Loucy (cell line): ENCODE results near the gene LY6G6F.

Experiments
- H2AFZ ChIP-seq: fragments of 200-600 bp; sonication (generic); 2 replicates; pipeline ENCODE4 v1.6.0; 2016; ENCODE audit warnings: antibody characterized with exemption, mild to moderate bottlenecking, low read length, moderate library complexity
- H3F3A ChIP-seq: fragments of 200-600 bp; 2 replicates; pipeline ENCODE4 v1.6.0; 2016; ENCODE audit warnings: antibody characterized with exemption, low read depth, mild to moderate bottlenecking
- H3K27me3 ChIP-seq: fragments of 200-600 bp; sonication (generic); 2 replicates; pipeline ENCODE4 v1.6.1; 2014; ENCODE audit warnings: low read length, mild to moderate bottlenecking; ENCODE audit not compliant: insufficient read depth, poor library complexity, severe bottlenecking
- H3K36me3 ChIP-seq: fragments of 200-600 bp; sonication (generic); 2 replicates; pipeline ENCODE4 v1.6.1; 2016; ENCODE audit warnings: low read length; ENCODE audit not compliant: insufficient read depth
- H3K4me1 ChIP-seq: fragments of 200-600 bp; sonication (generic); 2 replicates; pipeline ENCODE4 v1.5.1; 2014; ENCODE audit warnings: low read length, mild to moderate bottlenecking; ENCODE audit not compliant: insufficient read depth, poor library complexity, severe bottlenecking
- H3K4me2 ChIP-seq: fragments of 200-600 bp; sonication (generic); 2 replicates; pipeline ENCODE4 v1.6.0; 2014; ENCODE audit warnings: antibody characterized with exemption, low read length, low read depth, mild to moderate bottlenecking; ENCODE audit not compliant: poor library complexity, severe bottlenecking
- H3K4me3 ChIP-seq: fragments of 200-600 bp; sonication (generic); 2 replicates; pipeline ENCODE4 v1.5.1; 2014; ENCODE audit warnings: low read length, mild to moderate bottlenecking, mixed read lengths; ENCODE audit not compliant: poor library complexity, severe bottlenecking
- H3K79me2 ChIP-seq: fragments of 200-600 bp; sonication (generic); 2 replicates; pipeline ENCODE4 v1.6.1; 2014; ENCODE audit warnings: low read length; ENCODE audit not compliant: insufficient read depth
- H3K9ac ChIP-seq: fragments of 200-600 bp; sonication (generic); 2 replicates; pipeline ENCODE4 v1.6.0; 2014; ENCODE audit warnings: mild to moderate bottlenecking, low read depth, low read length, moderate library complexity; ENCODE audit not compliant: poor library complexity, severe bottlenecking
- H3K9me2 ChIP-seq: fragments of 200-600 bp; sonication (generic); replicated peaks from 2 replicates; pipeline ENCODE4 v1.6.1; 2016; ENCODE audit warnings: low read depth, low read length, mixed read lengths
- H3K9me3 ChIP-seq: fragments of 200-600 bp; sonication (generic); 2 replicates; pipeline ENCODE4 v1.6.1; 2014; ENCODE audit warnings: mild to moderate bottlenecking, antibody characterized with exemption, low read length, low read depth; ENCODE audit not compliant: insufficient read depth
- H4K20me1 ChIP-seq: fragments of 200-600 bp; sonication (generic); 2 replicates; pipeline ENCODE4 v1.6.0; 2014; ENCODE audit warnings: antibody characterized with exemption, low read length, mild to moderate bottlenecking; ENCODE audit not compliant: insufficient read depth, poor library complexity, severe bottlenecking
- EZH2phosphoT487 ChIP-seq: fragments of 200-600 bp; IDR thresholded peaks from 2 replicates; pipeline ENCODE4 v1.6.1; 2018; ENCODE audit warnings: antibody characterized with exemption, mild to moderate bottlenecking, moderate library complexity, borderline replicate concordance
- TF ChIP-seq, protein P1 (sequence below): fragments of 200-600 bp; sonication (generic); conservative IDR thresholded peaks from 2 replicates; pipeline ENCODE4 v1.5.1; 2014; ENCODE audit warnings: mild to moderate bottlenecking, antibody characterized with exemption, low read length

LY6G6F gene

GRCh38 chr6:31663961-31664789, 42.5 kb upstream of the LY6G6F start:
- TF ChIP-seq, protein P1, sequence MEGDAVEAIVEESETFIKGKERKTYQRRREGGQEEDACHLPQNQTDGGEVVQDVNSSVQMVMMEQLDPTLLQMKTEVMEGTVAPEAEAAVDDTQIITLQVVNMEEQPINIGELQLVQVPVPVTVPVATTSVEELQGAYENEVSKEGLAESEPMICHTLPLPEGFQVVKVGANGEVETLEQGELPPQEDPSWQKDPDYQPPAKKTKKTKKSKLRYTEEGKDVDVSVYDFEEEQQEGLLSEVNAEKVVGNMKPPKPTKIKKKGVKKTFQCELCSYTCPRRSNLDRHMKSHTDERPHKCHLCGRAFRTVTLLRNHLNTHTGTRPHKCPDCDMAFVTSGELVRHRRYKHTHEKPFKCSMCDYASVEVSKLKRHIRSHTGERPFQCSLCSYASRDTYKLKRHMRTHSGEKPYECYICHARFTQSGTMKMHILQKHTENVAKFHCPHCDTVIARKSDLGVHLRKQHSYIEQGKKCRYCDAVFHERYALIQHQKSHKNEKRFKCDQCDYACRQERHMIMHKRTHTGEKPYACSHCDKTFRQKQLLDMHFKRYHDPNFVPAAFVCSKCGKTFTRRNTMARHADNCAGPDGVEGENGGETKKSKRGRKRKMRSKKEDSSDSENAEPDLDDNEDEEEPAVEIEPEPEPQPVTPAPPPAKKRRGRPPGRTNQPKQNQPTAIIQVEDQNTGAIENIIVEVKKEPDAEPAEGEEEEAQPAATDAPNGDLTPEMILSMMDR, result no peak; the same call in 1 of the 2 replicates
- TF ChIP-seq EZH2phosphoT487, result no peak
- peak overlapping the region; percentile 88 for H3K4me3 ChIP-seq
- H3K4me2 ChIP-seq, result peak overlapping the region; percentile 95
- peak overlapping the region; percentile 98 for H3K9ac ChIP-seq
- no peaks in the 10 kb centered on the region for H3K27me3 ChIP-seq
- no peaks in the 10 kb centered on the region for H3F3A ChIP-seq
- peaks cover 23% of the 10 kb centered on the region for H4K20me1 ChIP-seq
- peak overlapping the region; percentile 68; the same call in 1 of the 2 replicates for H2AFZ ChIP-seq
- peaks cover 20% of the 10 kb centered on the region; the same call in 1 of the 2 replicates for H3K36me3 ChIP-seq
- H3K4me1 ChIP-seq, result peaks cover 56% of the 10 kb centered on the region
- no peaks in the 10 kb centered on the region for H3K9me3 ChIP-seq
- H3K79me2 ChIP-seq, result peaks cover 74% of the 10 kb centered on the region
- H3K9me2 ChIP-seq, result no peaks in the 10 kb centered on the region

GRCh38 chr6:31664790-31665500, 41.7 kb upstream of the LY6G6F start, which contains the start of gene GPANK1:
Gene GPANK1, minus strand, starts transcription at chr6:31664997. Its CDS starts 519 bp downstream, at chr6:31664478.
- H3K9me2 ChIP-seq, result no peaks in the 10 kb centered on the region
- H3K79me2 ChIP-seq, result peaks cover 74% of the 10 kb centered on the region
- H4K20me1 ChIP-seq, result peaks cover 19% of the 10 kb centered on the region
- H3K4me3 ChIP-seq, result peak within 1 kb of the TSS; percentile 88
- H3F3A ChIP-seq, result no peaks in the 10 kb centered on the region
- H3K9ac ChIP-seq, result peak within 1 kb of the TSS; percentile 98
- peaks cover 28% of the 10 kb centered on the region; the same call in 1 of the 2 replicates for H3K36me3 ChIP-seq
- TF ChIP-seq EZH2phosphoT487, result no peak
- TF ChIP-seq, protein P1, result no peak
- H3K4me2 ChIP-seq, result peak within 1 kb of the TSS; percentile 95
- H3K9me3 ChIP-seq, result no peaks in the 10 kb centered on the region
- H3K4me1 ChIP-seq, result peaks cover 49% of the 10 kb centered on the region
- peak within 1 kb of the TSS; percentile 68 for H2AFZ ChIP-seq
- no peaks in the 10 kb centered on the region for H3K27me3 ChIP-seq

DNA sequence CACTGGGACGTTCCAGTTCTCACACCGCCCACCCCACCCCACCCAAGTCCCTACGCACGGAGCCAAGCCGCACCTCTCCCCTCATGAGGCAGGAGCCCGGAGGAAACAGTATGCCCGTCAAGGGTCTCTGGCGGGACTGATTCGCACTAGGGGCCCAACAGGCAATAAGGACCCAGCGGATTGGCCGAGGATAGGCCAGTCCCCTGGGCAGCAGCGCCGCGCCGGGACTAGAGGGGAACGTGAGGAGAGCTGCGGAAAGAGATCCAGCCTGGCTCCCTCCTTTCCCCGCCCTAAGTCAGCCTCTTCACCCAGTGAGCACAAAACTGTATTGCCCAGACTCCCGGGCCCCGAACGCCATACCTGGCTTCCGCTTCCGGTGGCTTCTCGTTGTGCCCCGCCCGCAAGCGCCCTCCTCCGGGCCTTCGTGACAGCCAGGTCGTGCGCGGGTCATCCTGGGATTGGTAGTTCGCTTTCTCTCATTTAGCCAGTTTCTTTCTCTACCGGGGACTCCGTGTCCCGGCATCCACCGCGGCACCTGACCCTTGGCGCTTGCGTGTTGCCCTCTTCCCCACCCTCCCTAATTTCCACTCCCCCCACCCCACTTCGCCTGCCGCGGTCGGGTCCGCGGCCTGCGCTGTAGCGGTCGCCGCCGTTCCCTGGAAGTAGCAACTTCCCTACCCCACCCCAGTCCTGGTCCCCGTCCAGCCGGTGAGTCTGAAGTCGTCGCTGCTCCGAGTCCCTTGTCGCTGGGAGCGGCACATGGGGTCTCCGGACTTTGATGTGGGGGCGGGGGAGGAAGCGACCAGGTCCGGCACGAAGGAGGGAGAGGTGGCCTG, 40.9 kb upstream of the LY6G6F start, which contains the start of gene CSNK2B:
TSS of gene CSNK2B (plus strand) at position 580 of the 836 bp plus-strand sequence. CDS start 752 bp downstream, outside the sequence.
- TF ChIP-seq, protein P1, result no peak
- no peak for TF ChIP-seq EZH2phosphoT487
- Histone ChIP-seq H3K4me3 (peak within 1 kb of the TSS; percentile 88), H3K4me1 (peaks cover 43% of the 10 kb centered on the region), H3K4me2 (peak within 1 kb of the TSS; percentile 99), H3K9me2 (no peaks in the 10 kb centered on the region), H3K9ac (peak within 1 kb of the TSS; percentile 98), H3K79me2 (peaks cover 74% of the 10 kb centered on the region), H3K27me3 (no peaks in the 10 kb centered on the region), H2AFZ (peak within 1 kb of the TSS; percentile 68), H3K36me3 (peaks cover 35% of the 10 kb centered on the region; the same call in 1 of the 2 replicates), H3K9me3 (no peaks in the 10 kb centered on the region), H3F3A (no peaks in the 10 kb centered on the region), H4K20me1 (peaks cover 21% of the 10 kb centered on the region)
